Stimulated activated effector memory CD8-positive, alpha-beta T cell treated with anti-CD3 and anti-CD28 coated beads, Interleukin-12 subunit alpha, Interleukin-12 subunit beta, amount 100 ng/mL, for 72 hours (primary cell): ENCODE measurements around the gene ATP2B3.
A peak's percentile ranks its signal among the peaks of the same experiment; 100 is the strongest.

Experiments
- ATAC-seq: fragments of 150-1000 bp; cut with Tn5 transposase; 2 replicates; pipeline ENCODE4 v1.10.0; 2021
- DNase-seq, 2 donors: peaks; one replicate each; pipeline ENCODE4 v3.0.0; 2021 to 2022; ENCODE audit warnings: low spot score in 2 of 2
- H3K27ac Mint-ChIP-seq: one replicate; pipeline ENCODE4 v1.8.0; 2022; ENCODE audit warnings: mild to moderate bottlenecking, mixed read lengths
- H3K36me3 Mint-ChIP-seq: one replicate; pipeline ENCODE4 v1.8.0; 2022; ENCODE audit warnings: mild to moderate bottlenecking, mixed read lengths
- H3K4me1 Mint-ChIP-seq: one replicate; pipeline ENCODE4 v1.8.0; 2022; ENCODE audit warnings: mixed read lengths
- H3K4me3 Mint-ChIP-seq: one replicate; pipeline ENCODE4 v1.8.0; 2022; ENCODE audit warnings: mild to moderate bottlenecking, mixed read lengths
- H3K9me3 Mint-ChIP-seq: one replicate; pipeline ENCODE4 v1.8.0; 2022; ENCODE audit warnings: mixed read lengths

The ATP2B3 gene

DNA sequence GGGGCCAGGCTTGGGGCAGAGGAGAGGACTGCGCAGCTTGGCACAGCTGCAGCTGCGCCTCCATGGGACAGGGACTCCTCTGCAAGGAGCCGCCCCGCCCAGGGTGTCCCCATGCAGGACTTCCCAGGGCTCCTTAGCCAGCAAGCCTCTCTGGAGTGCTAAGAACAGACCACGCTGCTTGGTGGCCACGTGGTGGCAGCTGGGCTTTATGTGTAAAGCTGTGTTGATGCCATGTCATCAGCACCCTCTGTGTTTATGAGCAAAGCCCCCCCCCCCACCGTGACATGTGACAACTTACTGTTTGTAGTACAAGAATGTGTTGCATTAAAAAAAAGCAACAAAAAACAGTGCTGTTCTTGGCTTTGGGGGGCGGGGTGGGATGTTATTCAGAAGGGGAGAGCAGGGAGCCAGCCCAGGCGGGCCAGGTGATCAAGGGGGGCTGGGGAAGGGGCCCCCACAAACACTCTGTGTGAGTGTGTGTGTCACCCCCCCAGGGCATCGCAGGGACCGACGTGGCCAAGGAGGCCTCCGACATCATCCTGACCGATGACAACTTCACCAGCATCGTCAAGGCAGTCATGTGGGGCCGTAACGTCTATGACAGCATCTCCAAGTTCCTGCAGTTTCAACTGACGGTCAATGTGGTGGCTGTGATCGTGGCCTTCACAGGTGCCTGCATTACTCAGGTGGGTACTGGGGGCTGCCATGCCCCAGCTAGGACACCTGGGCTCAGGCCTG, 40.3 kb downstream of the ATP2B3 start:
- Mint-ChIP-seq H3K4me3 (no peak overlapping the region), H3K27ac (no peak overlapping the region), H3K9me3 (no peaks in the 10 kb centered on the region), H3K4me1 (no peaks in the 10 kb centered on the region), H3K36me3 (no peaks in the 10 kb centered on the region)
- ATAC-seq (no peak), DNase-seq (no peak)

DNA sequence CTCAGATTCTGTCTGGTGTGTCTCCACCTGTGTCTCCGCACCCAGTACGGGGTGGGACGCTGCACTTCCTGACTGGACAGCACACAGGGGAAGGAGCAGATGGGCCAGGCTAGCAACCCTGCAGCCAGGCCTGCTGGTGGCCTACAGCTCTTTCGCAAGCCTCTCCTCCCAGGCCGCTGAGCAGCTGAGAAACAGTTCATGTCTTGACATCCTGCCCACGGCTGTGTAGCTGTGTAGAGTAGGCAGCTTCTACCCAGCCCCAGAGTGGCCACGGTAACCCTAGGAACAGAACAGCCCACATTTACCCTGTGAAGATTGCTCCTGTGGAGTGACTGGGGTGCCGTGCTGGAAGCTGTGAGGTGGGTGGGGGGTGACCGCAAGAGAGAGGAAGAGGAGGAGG, 42.6 kb downstream of the ATP2B3 start:
- Mint-ChIP-seq H3K36me3 (no peaks in the 10 kb centered on the region), H3K27ac (no peak overlapping the region)
- no peak for ATAC-seq

GRCh38 chrX:153560466-153560865, 43.0 kb downstream of the ATP2B3 start:
- Mint-ChIP-seq H3K4me1 (no peaks in the 10 kb centered on the region), H3K9me3 (no peaks in the 10 kb centered on the region), H3K36me3 (no peaks in the 10 kb centered on the region), H3K27ac (no peak overlapping the region), H3K4me3 (no peak overlapping the region)
- ATAC-seq (no peak), DNase-seq (no peak)

More for the DNA sequence above, 42.6 kb downstream of the ATP2B3 start:
- Mint-ChIP-seq H3K9me3 (no peaks in the 10 kb centered on the region), H3K4me1 (no peaks in the 10 kb centered on the region), H3K4me3 (no peak overlapping the region)
- DNase-seq: no peak

DNA sequence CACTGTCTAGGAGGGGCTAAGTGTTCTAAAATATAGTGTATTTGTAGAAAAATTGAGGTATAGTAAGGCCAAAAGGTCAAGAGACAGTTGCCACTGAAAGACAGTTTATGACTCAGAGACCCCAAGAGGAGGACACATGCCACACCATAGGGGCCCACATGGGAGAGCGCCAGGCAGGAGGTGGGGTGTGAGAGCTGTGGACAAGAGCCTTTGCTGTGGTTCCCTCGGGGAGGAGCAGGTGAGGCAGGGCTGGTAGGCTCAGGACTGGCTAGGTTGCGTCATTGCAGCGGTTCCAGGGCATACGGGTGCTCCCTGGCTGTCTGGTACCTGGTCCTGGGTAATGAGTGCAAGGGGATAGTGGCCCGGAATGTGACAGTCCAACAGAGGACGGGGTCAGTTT, 43.9 kb downstream of the ATP2B3 start:
- ATAC-seq (no peak), DNase-seq (no peak)
- Mint-ChIP-seq H3K4me1 (no peaks in the 10 kb centered on the region), H3K4me3 (no peak overlapping the region), H3K9me3 (no peaks in the 10 kb centered on the region), H3K36me3 (no peaks in the 10 kb centered on the region), H3K27ac (no peak overlapping the region)

- H3K36me3 Mint-ChIP-seq: no peaks in the 10 kb centered on the region
- H3K4me3 Mint-ChIP-seq: no peak overlapping the region
- ATAC-seq: no peak
- DNase-seq: no peak
- H3K9me3 Mint-ChIP-seq: no peaks in the 10 kb centered on the region
- no peaks in the 10 kb centered on the region for H3K4me1 Mint-ChIP-seq
- no peak overlapping the region for H3K27ac Mint-ChIP-seq
Measured at GRCh38 chrX:153562546-153562945, 45.1 kb downstream of the ATP2B3 start.

- Mint-ChIP-seq H3K27ac (no peak overlapping the region), H3K9me3 (no peaks in the 10 kb centered on the region), H3K4me1 (no peaks in the 10 kb centered on the region), H3K36me3 (no peaks in the 10 kb centered on the region), H3K4me3 (no peak overlapping the region)
- no peak for DNase-seq
- no peak for ATAC-seq
Measured at GRCh38 chrX:153564047-153564606, 46.7 kb downstream of the ATP2B3 start.

DNA sequence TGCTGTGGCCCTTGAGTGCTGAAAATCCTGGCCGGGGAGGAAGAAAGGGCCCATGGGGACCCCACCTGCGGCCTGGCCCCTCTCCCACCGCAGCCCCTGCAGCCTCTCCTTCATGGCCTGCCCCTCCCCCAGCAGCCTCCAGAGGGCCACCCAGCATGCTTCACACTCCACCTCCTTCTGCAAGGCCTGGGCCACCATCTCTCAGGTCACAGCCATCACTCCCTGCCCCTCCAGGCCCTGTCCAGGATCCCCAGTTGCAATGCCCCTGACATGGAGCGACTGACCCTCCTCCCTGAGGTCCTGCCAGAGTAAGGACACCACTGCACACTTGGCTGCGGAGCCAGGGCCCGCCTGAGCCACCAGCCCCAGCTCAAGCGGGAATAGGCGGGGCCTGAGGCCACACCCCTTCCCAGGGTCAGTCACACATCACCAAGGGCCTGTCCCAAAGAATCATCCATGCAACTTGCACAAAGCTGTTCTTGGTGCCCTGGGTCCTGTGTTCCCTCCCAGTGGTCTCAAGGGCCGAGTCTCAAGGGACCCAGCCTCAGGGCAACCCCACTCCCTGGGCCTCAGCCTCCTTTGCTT, 48.6 kb downstream of the ATP2B3 start:
- DNase-seq: no peak
- no peak overlapping the region for H3K27ac Mint-ChIP-seq
- no peak for ATAC-seq
- H3K9me3 Mint-ChIP-seq: no peaks in the 10 kb centered on the region
- no peaks in the 10 kb centered on the region for H3K4me1 Mint-ChIP-seq
- no peak overlapping the region for H3K4me3 Mint-ChIP-seq
- no peaks in the 10 kb centered on the region for H3K36me3 Mint-ChIP-seq

GRCh38 chrX:153568451-153569011, 51.1 kb downstream of the ATP2B3 start:
- Mint-ChIP-seq H3K4me1 (no peaks in the 10 kb centered on the region), H3K36me3 (no peaks in the 10 kb centered on the region), H3K9me3 (no peaks in the 10 kb centered on the region), H3K4me3 (no peak overlapping the region), H3K27ac (no peak overlapping the region)
- no peak for DNase-seq
- no peak for ATAC-seq

- DNase-seq (no peak), ATAC-seq (no peak)
- H3K27ac Mint-ChIP-seq: peak overlapping the region; percentile 73
- no peaks in the 10 kb centered on the region for H3K36me3 Mint-ChIP-seq
- H3K4me3 Mint-ChIP-seq: no peak overlapping the region
- no peaks in the 10 kb centered on the region for H3K9me3 Mint-ChIP-seq
- no peaks in the 10 kb centered on the region for H3K4me1 Mint-ChIP-seq
Measured at GRCh38 chrX:153569475-153569874, 52.0 kb downstream of the ATP2B3 start.

GRCh38 chrX:153571534-153571908, 54.1 kb downstream of the ATP2B3 start:
- H3K4me3 Mint-ChIP-seq: no peak overlapping the region

GRCh38 chrX:153572601-153573000, 55.2 kb downstream of the ATP2B3 start:
- no peak for DNase-seq
- ATAC-seq: no peak

More at GRCh38 chrX:153571534-153571908, 54.1 kb downstream of the ATP2B3 start:
- H3K36me3 Mint-ChIP-seq: no peaks in the 10 kb centered on the region
- ATAC-seq: no peak
- no peak for DNase-seq
- H3K9me3 Mint-ChIP-seq: no peaks in the 10 kb centered on the region
- no peak overlapping the region for H3K27ac Mint-ChIP-seq
- no peaks in the 10 kb centered on the region for H3K4me1 Mint-ChIP-seq

GRCh38 chrX:153573984-153574383, 56.5 kb downstream of the ATP2B3 start:
- Mint-ChIP-seq H3K36me3 (peaks cover 7% of the 10 kb centered on the region), H3K27ac (no peak overlapping the region), H3K4me3 (no peak overlapping the region), H3K4me1 (no peaks in the 10 kb centered on the region), H3K9me3 (no peaks in the 10 kb centered on the region)
- ATAC-seq (no peak), DNase-seq (no peak)

More at GRCh38 chrX:153572601-153573000, 55.2 kb downstream of the ATP2B3 start:
- Mint-ChIP-seq H3K4me1 (no peaks in the 10 kb centered on the region), H3K9me3 (no peaks in the 10 kb centered on the region), H3K36me3 (no peaks in the 10 kb centered on the region), H3K27ac (no peak overlapping the region), H3K4me3 (no peak overlapping the region)

- DNase-seq: no peak
- peaks cover 7% of the 10 kb centered on the region for H3K36me3 Mint-ChIP-seq
- no peak overlapping the region for H3K27ac Mint-ChIP-seq
- H3K4me1 Mint-ChIP-seq: peaks cover 4% of the 10 kb centered on the region
- no peak for ATAC-seq
- H3K4me3 Mint-ChIP-seq: no peak overlapping the region
- no peaks in the 10 kb centered on the region for H3K9me3 Mint-ChIP-seq
Measured at GRCh38 chrX:153576239-153576870, 58.9 kb downstream of the ATP2B3 start.

GRCh38 chrX:153576961-153577360, 59.5 kb downstream of the ATP2B3 start:
- peaks cover 4% of the 10 kb centered on the region for H3K4me1 Mint-ChIP-seq
- ATAC-seq: no peak
- H3K36me3 Mint-ChIP-seq: peaks cover 7% of the 10 kb centered on the region
- no peaks in the 10 kb centered on the region for H3K9me3 Mint-ChIP-seq
- no peak overlapping the region for H3K4me3 Mint-ChIP-seq
- DNase-seq: no peak
- H3K27ac Mint-ChIP-seq: no peak overlapping the region

- H3K36me3 Mint-ChIP-seq: peaks cover 7% of the 10 kb centered on the region
- peak overlapping the region; percentile 10 for H3K27ac Mint-ChIP-seq
- DNase-seq (no peak), ATAC-seq (no peak)
- peaks cover 13% of the 10 kb centered on the region for H3K4me1 Mint-ChIP-seq
- H3K4me3 Mint-ChIP-seq: no peak overlapping the region
- H3K9me3 Mint-ChIP-seq: no peaks in the 10 kb centered on the region
Measured at GRCh38 chrX:153578200-153578835, 60.9 kb downstream of the ATP2B3 start.
